Body of pancreas (tissue), 4 donors: ENCODE data around the gene MICB. TPM values are rescaled to one million over a fixed set of nuclear protein-coding genes. Genes with fewer than 3 reads are reported as not detected.

Experiments used
- ATAC-seq: fragments of 150-250 bp; one replicate; pipeline ENCODE4 v1.9.1; 2016
- DNase-seq, 4 donors: peaks; one replicate each; pipeline ENCODE4 v3.0.0-alpha.2; 2019
- H3K27ac ChIP-seq, 4 donors: fragments of 200-600 bp; sonication (generic); 1 replicate in 3 of 4; 2 replicates in 1 of 4; pipeline versions ENCODE4 v1.5.1 to v1.6.1; 2016 to 2019; ENCODE audit warnings: mild to moderate bottlenecking in 1 of 4, mixed read lengths in 1 of 4, moderate library complexity in 1 of 4
- H3K27me3 ChIP-seq, 2 donors: fragments of 200-600 bp; sonication (generic); one replicate each; pipeline ENCODE4 v1.6.0; 2016; ENCODE audit warnings: mild to moderate bottlenecking in 1 of 2
- H3K36me3 ChIP-seq, 2 donors: fragments of 200-600 bp; sonication (generic); replicated peaks in 1 of 2; 2 replicates each; pipeline ENCODE4 v1.5.1; 2016; ENCODE audit warnings: low read depth in 2 of 2; ENCODE audit not compliant: insufficient read depth in 1 of 2
- H3K4me1 ChIP-seq: fragments of 200-600 bp; sonication (generic); one replicate; pipeline ENCODE4 v1.6.0; 2016
- H3K4me3 ChIP-seq, 2 donors: fragments of 200-600 bp; sonication (generic); 1 replicate in 1 of 2; 2 replicates in 1 of 2; pipeline ENCODE4 v1.5.1; 2016 to 2019
- H3K9me3 ChIP-seq, 3 donors: fragments of 200-600 bp; sonication (generic); 1 replicate in 2 of 3; 2 replicates in 1 of 3; pipeline ENCODE4 v1.5.1; 2016
- CTCF ChIP-seq, 7 experiments: fragments of 450-650 bp in 4 of 7; fragments of 200-600 bp in 3 of 7; sonication (generic) in 3 of 7; IDR thresholded peaks; one replicate each; pipeline ENCODE4 v1.5.1; 2016 to 2019; ENCODE audit warnings: antibody characterized with exemption in 7 of 7
- POLR2A ChIP-seq, 3 donors: fragments of 450-650 bp; IDR thresholded peaks; one replicate each; pipeline ENCODE4 v1.6.1; 2016; ENCODE audit warnings: antibody characterized with exemption in 3 of 3, mild to moderate bottlenecking in 2 of 3
- WGBS, 2 donors: methylation state at CpG; one replicate each; pipeline ENCODE4 v1.1.5; 2017; 5-methylcytosine and 5-hydroxymethylcytosine counted together
- intact Hi-C: fragments of 100-400 bp; cut with DNase I; formaldehyde crosslinking; loops from one replicate; pipeline ENCODE4 v1.15.1; 2023
- total RNA-seq, 2 donors: library from RNA; depleted of rRNA; stranded (reverse); fragments of >200 nt; gene quantifications; one replicate each; pipeline ENCODE4 v1.1.0, GENCODE V29; 2016

Gene MICB
- total RNA-seq, 2 donors from 2014 or later = 0.78 TPM; not detected in 1

GRCh38 chr6:31525553-31525931, 27.6 kb downstream of the MICB start:
- peaks cover 11% of the 10 kb centered on the region for H3K4me1 ChIP-seq
- no peak for ATAC-seq
- intact Hi-C loops = no loop called here
- H3K9me3 ChIP-seq = no peaks in the 10 kb centered on the region
- H3K27ac ChIP-seq = no peak overlapping the region
- H3K36me3 ChIP-seq = peaks cover under 1 to 2% of the 10 kb centered on the region in 2 donors
- no peak for TF ChIP-seq CTCF (IDR thresholded peaks at IDR 0.05)
- TF ChIP-seq POLR2A (IDR thresholded peaks at IDR 0.05) = no peak
- no peaks in the 10 kb centered on the region for H3K27me3 ChIP-seq
- 72 to 74% methylated on average over 8 of the region's 8 CpGs for WGBS, 2 donors
- no peak for DNase-seq
- H3K4me3 ChIP-seq = no peak overlapping the region

GRCh38 chr6:31525932-31526591, 28.1 kb downstream of the MICB start:
- WGBS, 2 donors = 77 to 78% methylated on average over 4 of the region's 4 CpGs
- Histone ChIP-seq H3K27me3 (no peaks in the 10 kb centered on the region), H3K9me3 (no peaks in the 10 kb centered on the region), H3K27ac (no peak overlapping the region), H3K4me3 (no peak overlapping the region), H3K36me3 (peaks cover 6% of the 10 kb centered on the region in 2 donors), H3K4me1 (peaks cover 11% of the 10 kb centered on the region)
- ATAC-seq (no peak), DNase-seq (no peak)
- intact Hi-C loops = no loop called here
- TF ChIP-seq CTCF (IDR thresholded peaks at IDR 0.05) = no peak
- no peak for TF ChIP-seq POLR2A (IDR thresholded peaks at IDR 0.05)

DNA sequence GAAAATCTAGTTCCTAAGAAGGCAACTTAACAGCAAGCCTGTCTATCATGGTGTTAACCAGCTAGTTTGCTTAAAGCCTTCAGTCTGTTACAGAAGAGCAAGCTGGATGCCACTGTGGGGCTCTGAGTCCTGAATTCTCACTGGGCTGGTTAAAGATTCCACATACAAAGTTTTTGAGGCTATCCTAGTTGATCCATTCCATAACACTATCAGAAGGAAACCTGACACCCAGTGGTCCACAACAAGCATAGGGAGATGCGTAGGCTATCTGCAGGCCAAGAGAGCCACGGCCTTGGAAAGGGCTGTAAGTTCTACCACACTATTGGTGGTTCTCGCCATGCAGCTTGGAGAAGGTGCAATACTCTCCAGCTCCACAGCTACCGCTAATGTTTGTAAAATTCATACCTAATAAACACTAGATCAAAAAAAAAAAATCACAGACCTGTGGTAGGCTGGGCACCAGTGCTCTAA, 30.4 kb downstream of the MICB start:
- no peak overlapping the region for H3K4me3 ChIP-seq
- DNase-seq = no peak
- ATAC-seq = peak; percentile 10
- WGBS, 2 donors = 65 to 86% methylated on average over 4 of the region's 4 CpGs
- H3K27me3 ChIP-seq = no peaks in the 10 kb centered on the region
- peaks cover 11% of the 10 kb centered on the region for H3K4me1 ChIP-seq
- intact Hi-C loops = no loop called here
- no peaks in the 10 kb centered on the region for H3K9me3 ChIP-seq
- no peak for TF ChIP-seq POLR2A (IDR thresholded peaks at IDR 0.05)
- no peak for TF ChIP-seq CTCF (IDR thresholded peaks at IDR 0.05)
- H3K36me3 ChIP-seq = peaks cover 10 to 15% of the 10 kb centered on the region in 2 donors
- H3K27ac ChIP-seq = peak overlapping the region in 1 of 4 donors; percentile 23

DNA sequence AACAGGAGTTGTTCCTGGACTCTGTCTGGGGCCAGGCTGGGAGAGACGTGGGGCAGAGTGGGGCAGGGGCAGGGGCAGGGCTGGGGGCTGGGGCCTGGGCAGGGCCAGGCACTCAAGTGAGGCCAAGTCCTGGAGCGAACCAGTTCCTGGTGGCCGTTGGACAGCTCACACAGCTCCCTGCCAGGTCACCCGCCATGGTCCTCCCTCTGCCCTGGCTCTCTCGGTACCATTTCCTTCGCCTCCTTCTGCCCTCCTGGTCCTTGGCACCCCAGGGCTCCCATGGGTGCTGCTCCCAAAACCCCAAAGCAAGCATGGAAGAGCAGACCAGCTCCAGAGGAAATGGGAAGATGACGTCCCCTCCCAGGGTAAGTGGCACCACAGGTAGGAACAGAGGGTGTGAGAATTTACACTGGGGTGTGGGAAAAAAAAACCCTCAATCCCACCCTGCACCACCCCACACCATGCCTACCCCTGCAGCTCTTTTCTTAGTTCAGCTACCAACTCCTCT, 30.9 kb downstream of the MICB start, which contains the start of gene MCCD1:
MCCD1 (plus strand) TSS at position 142 of the 508 bp plus-strand sequence; CDS start at position 195, 53 bp downstream.
- peaks cover 11% of the 10 kb centered on the region for H3K4me1 ChIP-seq
- H3K36me3 ChIP-seq = peaks cover 12 to 19% of the 10 kb centered on the region in 2 donors
- 41 to 61% methylated on average over 7 of the region's 7 CpGs for WGBS, 2 donors
- DNase-seq (no peak), ATAC-seq (peak; percentile 39)
- H3K4me3 ChIP-seq = no peak within 1 kb of the TSS
- peak within 1 kb of the TSS in 3 of 4 donors; percentile 31 to 43 (median 34) for H3K27ac ChIP-seq
- no peak for TF ChIP-seq CTCF (IDR thresholded peaks at IDR 0.05)
- no peak for TF ChIP-seq POLR2A (IDR thresholded peaks at IDR 0.05)
- intact Hi-C loops = no loop called here
- H3K27me3 ChIP-seq = no peaks in the 10 kb centered on the region
- H3K9me3 ChIP-seq = no peaks in the 10 kb centered on the region
